ENCODE results near the gene GHDC. TPM values are rescaled to one million over a fixed set of nuclear protein-coding genes. Genes with fewer than 3 reads are reported as not detected.

GHDC gene
- total and polyA plus RNA-seq, 2 of the 13 experiments (the other 11 are each of a cell fraction or from before 2014, with no cell fraction given): 15.4 to 22.5 TPM

GRCh38 chr17:42193969-42194899, at the start of gene GHDC (continued):
- TF ChIP-seq THAP8 (CRISPR knock-in tag; IDR thresholded peaks at IDR 0.05; ENCODE audit: borderline replicate concordance) (no peak), ZFAT (CRISPR knock-in tag; conservative IDR thresholded peaks at IDR 0.05) (no peak), ASH2L (IDR thresholded peaks at IDR 0.05; ENCODE audit: insufficient read length, low read depth, low read length) (peak; percentile 83), ZNF839 (CRISPR knock-in tag; IDR thresholded peaks at IDR 0.05; ENCODE audit: borderline replicate concordance) (0 out of 2 replicates have a peak, but pooled peaks have one; percentile 49), UBTF (CRISPR knock-in tag; IDR thresholded peaks at IDR 0.05) (no peak), ZSCAN22 (CRISPR knock-in tag; IDR thresholded peaks at IDR 0.05) (no peak), MEIS1 (CRISPR knock-in tag; IDR thresholded peaks at IDR 0.05; ENCODE audit: borderline replicate concordance) (no peak), AKAP8 (CRISPR knock-in tag; IDR thresholded peaks at IDR 0.05) (no peak), SMAD3 (CRISPR knock-in tag; IDR thresholded peaks at IDR 0.05) (no peak; the same call in 1 of the 2 replicates), THRA (CRISPR knock-in tag; IDR thresholded peaks at IDR 0.05; ENCODE audit: borderline replicate concordance) (peak; percentile 64), TBL1XR1 (IDR thresholded peaks at IDR 0.05; ENCODE audit: borderline replicate concordance, low read length, partially characterized antibody) (no peak), HCFC1 (IDR thresholded peaks at IDR 0.05; ENCODE audit: low read depth, low read length) (no peak; the same call in 1 of the 2 replicates), NBN (conservative IDR thresholded peaks at IDR 0.05) (no peak), MYC (CRISPR knock-in tag; IDR thresholded peaks at IDR 0.05; ENCODE audit: borderline replicate concordance) (peak; percentile 84; the same call in 1 of the 2 replicates), ZUFSP (CRISPR knock-in tag; IDR thresholded peaks at IDR 0.05; ENCODE audit: borderline replicate concordance) (no peak), NFKBIZ (CRISPR knock-in tag; IDR thresholded peaks at IDR 0.05) (peak; percentile 51; the same call in 1 of the 2 replicates), NFE2L2 (IDR thresholded peaks at IDR 0.05; ENCODE audit: low read length) (no peak; the same call in 1 of the 2 replicates)
